ENCODE measurements around the gene HK1.
"Not testable (repeated sequence)": the region's sequence is repeated elsewhere in the genome, so short reads cannot be mapped to it uniquely, and the experiment has no call there.

HK1 gene

GRCh38 chr10:69278446-69278963 lies at the start of gene HK1:
HK1 (plus strand) TSS chr10:69278496.
- no peak for DNase-seq (ENCODE audit: low read depth)

- no peak for DNase-seq (ENCODE audit: low read depth)
Observed at GRCh38 chr10:69229616-69229916, 48.7 kb upstream of the HK1 start.

GRCh38 chr10:69230128-69230527 lies 48.2 kb upstream of the HK1 start:
- no peak for DNase-seq (ENCODE audit: low read depth)

GRCh38 chr10:69232252-69232651 lies 46.0 kb upstream of the HK1 start:
- peak; percentile 44 for DNase-seq (ENCODE audit: low read depth)

GRCh38 chr10:69232736-69233480 lies 45.4 kb upstream of the HK1 start:
- no peak for DNase-seq (ENCODE audit: low read depth)

- DNase-seq (ENCODE audit: low read depth), result no peak
Observed at GRCh38 chr10:69234447-69234846, 43.8 kb upstream of the HK1 start.

GRCh38 chr10:69237528-69238159 lies 40.7 kb upstream of the HK1 start:
- peak; percentile 56 for DNase-seq (ENCODE audit: low read depth)

- no peak for DNase-seq (ENCODE audit: low read depth)
Observed at GRCh38 chr10:69239136-69239535, 39.2 kb upstream of the HK1 start.

- peak; percentile 25 for DNase-seq (ENCODE audit: low read depth)
Observed at GRCh38 chr10:69239816-69240434, 38.4 kb upstream of the HK1 start.

GRCh38 chr10:69240455-69240854 lies 37.8 kb upstream of the HK1 start:
- no peak for DNase-seq (ENCODE audit: low read depth)

GRCh38 chr10:69241575-69241974 lies 36.7 kb upstream of the HK1 start:
- DNase-seq (ENCODE audit: low read depth), result peak; percentile 32

GRCh38 chr10:69242040-69242851 lies 36.0 kb upstream of the HK1 start:
- no peak for DNase-seq (ENCODE audit: low read depth)

- DNase-seq (ENCODE audit: low read depth), result no peak
Observed at GRCh38 chr10:69242852-69243212, 35.5 kb upstream of the HK1 start.

GRCh38 chr10:69243817-69244216 lies 34.5 kb upstream of the HK1 start:
- no peak for DNase-seq (ENCODE audit: low read depth)

- DNase-seq (ENCODE audit: low read depth), result no peak
Observed at GRCh38 chr10:69246036-69246435, 32.3 kb upstream of the HK1 start.

- no peak for DNase-seq (ENCODE audit: low read depth)
Observed at GRCh38 chr10:69246581-69247312, 31.5 kb upstream of the HK1 start.

- no peak for DNase-seq (ENCODE audit: low read depth)
Observed at GRCh38 chr10:69247313-69247710, 31.0 kb upstream of the HK1 start.

- no peak for DNase-seq (ENCODE audit: low read depth)
Observed at GRCh38 chr10:69248117-69248730, 30.1 kb upstream of the HK1 start.

GRCh38 chr10:69250041-69250440 lies 28.3 kb upstream of the HK1 start:
- no peak for DNase-seq (ENCODE audit: low read depth)

GRCh38 chr10:69251417-69251816 lies 26.9 kb upstream of the HK1 start:
- DNase-seq (ENCODE audit: low read depth), result not testable (repeated sequence)

- DNase-seq (ENCODE audit: low read depth), result no peak
Observed at GRCh38 chr10:69253171-69253570, 25.1 kb upstream of the HK1 start.

Data from GM04504 (cell line).